ENCODE data around the gene OCEL1. TPM values are rescaled to one million over a fixed set of nuclear protein-coding genes. Genes with fewer than 3 reads are reported as not detected.

The OCEL1 gene
- total and polyA plus RNA-seq, 8 donors, result 4.7 to 43.2 (median 10.9) TPM

GRCh38 chr19:17194608-17195007, 31.4 kb upstream of the OCEL1 start:
- intact Hi-C loops (cut with DNase I; ENCODE audit: low total_unique reads), result no loop called here
- DNase-seq, result no peak
- Histone ChIP-seq H3K4me1 (no peaks in the 10 kb centered on the region), H3K36me3 (peaks cover 67 to 100% (median 100%) of the 10 kb centered on the region in 4 donors), H3K27me3 (no peaks in the 10 kb centered on the region), H3K4me3 (no peak overlapping the region), H3K9me3 (no peaks in the 10 kb centered on the region), H3K27ac (no peak overlapping the region)
- WGBS, 5 donors, result 92 to 95% (median 94%) methylated on average over 16 of the region's 16 CpGs
- no peak for TF ChIP-seq EP300 (IDR thresholded peaks at IDR 0.05)

GRCh38 chr19:17195106-17195505, 30.9 kb upstream of the OCEL1 start:
- H3K27me3 ChIP-seq, result no peaks in the 10 kb centered on the region
- DNase-seq, result no peak
- WGBS, 5 donors, result 91 to 97% (median 97%) methylated on average over 4 to 23 of the region's 23 CpGs
- no peak overlapping the region for H3K4me3 ChIP-seq
- H3K9me3 ChIP-seq, result no peaks in the 10 kb centered on the region
- H3K36me3 ChIP-seq, result peaks cover 64 to 100% (median 100%) of the 10 kb centered on the region in 4 donors
- no peak overlapping the region for H3K27ac ChIP-seq
- no peaks in the 10 kb centered on the region for H3K4me1 ChIP-seq
- TF ChIP-seq POLR2AphosphoS5 (IDR thresholded peaks at IDR 0.05) (no peak), EP300 (IDR thresholded peaks at IDR 0.05) (no peak), CTCF (IDR thresholded peaks at IDR 0.05) (no peak), POLR2A (IDR thresholded peaks at IDR 0.05) (no peak)
- intact Hi-C loops (cut with DNase I; ENCODE audit: low total_unique reads), result no loop called here

GRCh38 chr19:17196610-17197009, 29.4 kb upstream of the OCEL1 start:
- Histone ChIP-seq H3K27ac (no peak overlapping the region), H3K36me3 (peaks cover 64 to 100% (median 100%) of the 10 kb centered on the region in 4 donors), H3K9me3 (no peaks in the 10 kb centered on the region), H3K27me3 (no peaks in the 10 kb centered on the region), H3K4me3 (no peak overlapping the region), H3K4me1 (no peaks in the 10 kb centered on the region)
- WGBS, 5 donors, result 94 to 98% (median 97%) methylated on average over 7 of the region's 7 CpGs
- DNase-seq, result no peak
- intact Hi-C loops (cut with DNase I; ENCODE audit: low total_unique reads), result no loop called here
- no peak for TF ChIP-seq POLR2AphosphoS5 (IDR thresholded peaks at IDR 0.05)
- TF ChIP-seq POLR2A (IDR thresholded peaks at IDR 0.05), result no peak
- no peak for TF ChIP-seq EP300 (IDR thresholded peaks at IDR 0.05)
- TF ChIP-seq CTCF (IDR thresholded peaks at IDR 0.05), result no peak

GRCh38 chr19:17197666-17198065, 28.4 kb upstream of the OCEL1 start:
- 92 to 96% (median 95%) methylated on average over 13 to 16 of the region's 16 CpGs for WGBS, 5 donors
- Histone ChIP-seq H3K36me3 (peaks cover 64 to 100% (median 100%) of the 10 kb centered on the region in 4 donors), H3K4me1 (no peaks in the 10 kb centered on the region), H3K4me3 (no peak overlapping the region), H3K27me3 (no peaks in the 10 kb centered on the region), H3K9me3 (no peaks in the 10 kb centered on the region), H3K27ac (no peak overlapping the region)
- DNase-seq, result no peak
- TF ChIP-seq CTCF (IDR thresholded peaks at IDR 0.05) (no peak), POLR2AphosphoS5 (IDR thresholded peaks at IDR 0.05) (no peak), EP300 (IDR thresholded peaks at IDR 0.05) (no peak), POLR2A (IDR thresholded peaks at IDR 0.05) (no peak)
- intact Hi-C loops (cut with DNase I; ENCODE audit: low total_unique reads), result no loop called here

GRCh38 chr19:17200408-17201079, 25.5 kb upstream of the OCEL1 start:
- DNase-seq, result no peak
- 82 to 87% (median 85%) methylated on average over 15 to 16 of the region's 16 CpGs for WGBS, 5 donors
- Histone ChIP-seq H3K27me3 (no peaks in the 10 kb centered on the region), H3K36me3 (peaks cover 44 to 100% (median 96%) of the 10 kb centered on the region in 4 donors), H3K27ac (no peak overlapping the region), H3K9me3 (no peaks in the 10 kb centered on the region), H3K4me1 (no peaks in the 10 kb centered on the region), H3K4me3 (no peak overlapping the region)
- no peak for TF ChIP-seq CTCF (IDR thresholded peaks at IDR 0.05)
- TF ChIP-seq EP300 (IDR thresholded peaks at IDR 0.05), result no peak
- TF ChIP-seq POLR2A (IDR thresholded peaks at IDR 0.05), result no peak
- no peak for TF ChIP-seq POLR2AphosphoS5 (IDR thresholded peaks at IDR 0.05)
- intact Hi-C loops (cut with DNase I; ENCODE audit: low total_unique reads), result loop anchor here (5.0 kb wide), 1 partner anchor 82 kb away; the partner anchor contains the start of gene ANKLE1

Measured in stomach (tissue), 9 donors.